Natural killer cell (primary cell): ENCODE data around the gene LUZP2. TPM values are rescaled to one million over a fixed set of nuclear protein-coding genes. Genes with fewer than 3 reads are reported as not detected.

Experiments
- ATAC-seq, 3 donors: fragments of 150-1000 bp in 2 of 3; fragments of 200-7000 bp in 1 of 3; cut with Tn5 transposase; 1 replicate in 1 of 3; 2 replicates in 2 of 3; pipeline ENCODE4 v1.10.0; 2021; ENCODE audit warnings: mild to moderate bottlenecking in 2 of 3, moderate library complexity in 2 of 3
- DNase-seq, 2 donors: peaks; one replicate each; pipeline versions ENCODE4 v3.0.0 to v3.0.0-alpha.2; 2013 to 2021; ENCODE audit warnings: mixed read lengths in 1 of 2
- H3K27ac ChIP-seq: one replicate; pipeline ENCODE4 v1.5.1; 2013; ENCODE audit warnings: mild to moderate bottlenecking, low read length
- H3K27me3 ChIP-seq: one replicate; pipeline ENCODE4 v1.6.1; 2013; ENCODE audit warnings: low read length; ENCODE audit not compliant: control insufficient read depth, insufficient read depth
- H3K36me3 ChIP-seq: one replicate; pipeline ENCODE4 v1.6.1; 2013; ENCODE audit warnings: low read length; ENCODE audit not compliant: control insufficient read depth, insufficient read depth
- H3K4me1 ChIP-seq: one replicate; pipeline ENCODE4 v1.6.1; 2013; ENCODE audit warnings: low read length; ENCODE audit not compliant: control insufficient read depth, insufficient read depth
- H3K4me3 ChIP-seq: one replicate; pipeline ENCODE4 v1.5.1; 2013; ENCODE audit warnings: low read length
- H3K9me3 ChIP-seq: one replicate; pipeline ENCODE4 v1.6.1; 2013; ENCODE audit warnings: low read length; ENCODE audit not compliant: control insufficient read depth, insufficient read depth
- H3K27ac Mint-ChIP-seq, 2 donors: one replicate each; pipeline ENCODE4 v1.8.0; 2022; ENCODE audit warnings: mild to moderate bottlenecking in 2 of 2, mixed read lengths in 2 of 2, moderate library complexity in 1 of 2
- H3K27me3 Mint-ChIP-seq, 2 donors: one replicate each; pipeline ENCODE4 v1.8.0; 2022; ENCODE audit warnings: low read depth in 2 of 2, mixed read lengths in 2 of 2
- H3K36me3 Mint-ChIP-seq: one replicate; pipeline ENCODE4 v1.8.0; 2022; ENCODE audit warnings: mixed read lengths
- H3K4me1 Mint-ChIP-seq, 2 donors: one replicate each; pipeline ENCODE4 v1.8.0; 2022; ENCODE audit warnings: mixed read lengths in 2 of 2
- H3K4me3 Mint-ChIP-seq: one replicate; pipeline ENCODE4 v1.8.0; 2022; ENCODE audit warnings: mild to moderate bottlenecking, moderate library complexity, mixed read lengths
- H3K9me3 Mint-ChIP-seq, 2 donors: one replicate each; pipeline ENCODE4 v1.8.0; 2022; ENCODE audit warnings: mixed read lengths in 2 of 2
- CTCF ChIP-seq: fragments of 200-600 bp; IDR thresholded peaks from one replicate; pipeline ENCODE4 v1.8.0; 2022; ENCODE audit warnings: antibody characterized with exemption
- WGBS: methylation state at CpG from one replicate; pipeline ENCODE4 v1.1.7; 2013; ENCODE audit warnings: missing lambda C conversion rate; ENCODE audit not compliant: insufficient coverage; 5-methylcytosine and 5-hydroxymethylcytosine counted together
- intact Hi-C: fragments of 100-400 bp; cut with micrococcal nuclease; formaldehyde crosslinking; loops from one replicate; pipeline ENCODE4 v1.14.2; 2022
- total RNA-seq, 4 donors: library from RNA; stranded (reverse); fragments of 120-200 nt in 1 of 4; gene quantifications; one replicate each; pipeline versions ENCODE4 v1.2.3 to v1.2.4, GENCODE V29; 2013 to 2022

Gene LUZP2
- total RNA-seq, 3 donors from 2014 or later (not counting 1 experiment from before 2014, with no cell fraction given): not detected

GRCh38 chr11:24779791-24780190 lies 282.9 kb downstream of the LUZP2 start:
- intact Hi-C loops: no loop called here
- H3K4me1 Mint-ChIP-seq: no peaks in the 10 kb centered on the region
- no peak for TF ChIP-seq CTCF
- Histone ChIP-seq H3K27me3 (no peaks in the 10 kb centered on the region), H3K36me3 (no peaks in the 10 kb centered on the region), H3K4me3 (no peak overlapping the region), H3K4me1 (no peaks in the 10 kb centered on the region), H3K9me3 (no peaks in the 10 kb centered on the region), H3K27ac (no peak overlapping the region)
- WGBS: 83% methylated on average over 2 of the region's 2 CpGs
- no peaks in the 10 kb centered on the region for H3K36me3 Mint-ChIP-seq
- DNase-seq (no peak), ATAC-seq (no peak)
- H3K27ac Mint-ChIP-seq: no peak overlapping the region
- no peaks in the 10 kb centered on the region for H3K27me3 Mint-ChIP-seq
- no peak overlapping the region for H3K4me3 Mint-ChIP-seq
- peaks cover 6 to 7% of the 10 kb centered on the region in 2 donors for H3K9me3 Mint-ChIP-seq

DNA sequence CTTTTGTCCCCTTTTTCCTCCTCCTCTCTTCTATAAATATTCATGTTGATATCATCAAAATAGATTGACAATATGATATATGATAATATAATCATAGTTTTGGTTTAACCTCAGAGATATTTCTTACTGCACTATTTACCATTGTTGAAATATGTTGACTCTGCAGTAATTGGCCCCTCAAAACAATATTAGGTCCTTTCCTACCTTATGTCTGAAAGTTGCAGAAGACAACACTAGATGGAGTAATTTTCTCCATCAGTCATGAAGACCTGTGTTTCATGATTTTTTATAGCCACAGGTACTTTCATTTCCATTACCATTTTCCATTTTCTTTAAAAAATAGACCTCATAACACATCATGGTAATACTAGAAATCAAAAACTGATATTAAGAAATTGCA lies 284.4 kb downstream of the LUZP2 start:
- DNase-seq (no peak), ATAC-seq (no peak)
- H3K36me3 ChIP-seq: no peaks in the 10 kb centered on the region
- no peak overlapping the region for H3K4me3 ChIP-seq
- no peak overlapping the region for H3K27ac ChIP-seq
- H3K4me3 Mint-ChIP-seq: no peak overlapping the region
- H3K4me1 ChIP-seq: no peaks in the 10 kb centered on the region
- TF ChIP-seq CTCF: no peak
- no peaks in the 10 kb centered on the region for H3K27me3 ChIP-seq
- intact Hi-C loops: no loop called here
- H3K27me3 Mint-ChIP-seq: no peaks in the 10 kb centered on the region
- no peaks in the 10 kb centered on the region for H3K36me3 Mint-ChIP-seq
- no peaks in the 10 kb centered on the region for H3K4me1 Mint-ChIP-seq
- peaks cover 6 to 10% of the 10 kb centered on the region in 2 donors for H3K9me3 Mint-ChIP-seq
- H3K9me3 ChIP-seq: no peaks in the 10 kb centered on the region
- H3K27ac Mint-ChIP-seq: no peak overlapping the region

DNA sequence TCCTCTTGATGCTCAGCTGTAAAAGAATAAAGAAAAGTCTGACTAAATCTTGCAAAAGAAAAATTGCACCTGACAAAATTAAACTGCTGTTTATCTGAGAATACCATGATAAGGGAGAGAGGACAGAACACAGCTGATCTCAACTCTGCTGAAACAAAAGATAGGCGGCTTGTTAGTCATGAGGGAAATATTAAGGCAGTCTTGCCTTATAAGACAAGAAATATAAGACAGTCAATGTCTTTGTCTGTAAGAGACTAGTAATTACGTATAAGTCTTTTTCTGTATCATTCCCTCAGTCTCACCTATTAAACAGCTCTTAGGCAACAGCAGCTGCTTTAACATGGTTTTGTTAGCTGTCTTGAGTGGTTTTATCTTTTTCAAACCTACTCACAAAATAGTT lies 296.6 kb downstream of the LUZP2 start:
- TF ChIP-seq CTCF: no peak
- H3K27me3 Mint-ChIP-seq: no peaks in the 10 kb centered on the region
- no peak for DNase-seq
- no peaks in the 10 kb centered on the region for H3K4me1 Mint-ChIP-seq
- no peak overlapping the region for H3K27ac Mint-ChIP-seq
- no peak for ATAC-seq
- Histone ChIP-seq H3K27me3 (no peaks in the 10 kb centered on the region), H3K9me3 (no peaks in the 10 kb centered on the region), H3K4me1 (no peaks in the 10 kb centered on the region), H3K36me3 (no peaks in the 10 kb centered on the region), H3K27ac (no peak overlapping the region), H3K4me3 (no peak overlapping the region)
- intact Hi-C loops: no loop called here
- no peaks in the 10 kb centered on the region for H3K36me3 Mint-ChIP-seq
- H3K9me3 Mint-ChIP-seq: peaks cover 5 to 10% of the 10 kb centered on the region in 2 donors
- 94% methylated on average over 2 of the region's 2 CpGs for WGBS
- no peak overlapping the region for H3K4me3 Mint-ChIP-seq

GRCh38 chr11:24794064-24794463 lies 297.2 kb downstream of the LUZP2 start:
- no peaks in the 10 kb centered on the region for H3K27me3 Mint-ChIP-seq
- Histone ChIP-seq H3K4me1 (no peaks in the 10 kb centered on the region), H3K27ac (no peak overlapping the region), H3K4me3 (no peak overlapping the region), H3K9me3 (no peaks in the 10 kb centered on the region), H3K27me3 (no peaks in the 10 kb centered on the region), H3K36me3 (no peaks in the 10 kb centered on the region)
- H3K4me3 Mint-ChIP-seq: no peak overlapping the region
- no CpG with 5 or more reads among the region's 1 CpG for WGBS
- H3K4me1 Mint-ChIP-seq: no peaks in the 10 kb centered on the region
- ATAC-seq (no peak), DNase-seq (no peak)
- peaks cover 6 to 10% of the 10 kb centered on the region in 2 donors for H3K9me3 Mint-ChIP-seq
- intact Hi-C loops: no loop called here
- TF ChIP-seq CTCF: no peak
- no peaks in the 10 kb centered on the region for H3K36me3 Mint-ChIP-seq
- no peak overlapping the region for H3K27ac Mint-ChIP-seq
